NK-92 (cell line): Measurements from ENCODE around the gene KIF4B.
"Not testable (repeated sequence)": the region's sequence is repeated elsewhere in the genome, so short reads cannot be mapped to it uniquely, and the experiment has no call there.

Experiments used
- DNase-seq: peaks from one replicate; lab custom pipeline; 2025; ENCODE audit not compliant: unreplicated experiment; lab: John Stamatoyannopoulos, UW

The KIF4B gene

DNA sequence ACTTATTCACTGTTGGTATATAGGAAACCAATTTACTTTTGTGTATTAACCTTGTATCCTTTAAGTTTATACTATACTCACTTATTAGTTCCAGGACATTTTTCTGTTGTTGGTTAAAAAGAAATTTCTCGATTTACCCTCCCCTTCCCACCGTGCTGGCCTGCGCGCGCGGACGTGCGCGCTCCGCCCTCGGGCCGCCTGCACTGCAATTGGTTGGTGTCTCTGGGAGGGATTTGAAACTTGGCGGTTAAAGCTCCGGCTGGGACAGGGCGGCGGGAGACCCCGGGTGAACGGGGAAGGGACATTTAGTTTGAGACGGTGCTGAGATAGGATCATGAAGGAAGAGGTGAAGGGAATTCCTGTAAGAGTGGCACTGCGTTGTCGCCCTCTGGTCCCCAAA is at the start of gene KIF4B:
Gene KIF4B, plus strand, starts transcription at position 230 of the 400 bp plus-strand sequence. Its CDS starts 105 bp downstream, at position 335.
- DNase-seq = no peak

GRCh38 chr5:154966081-154966841 is 47.3 kb upstream of the KIF4B start:
- DNase-seq = no peak

GRCh38 chr5:154966874-154967273 is 46.7 kb upstream of the KIF4B start:
- DNase-seq = no peak

- DNase-seq = no peak
These were observed 46.0 kb upstream of the KIF4B start for GRCh38 chr5:154967421-154968024.

DNA sequence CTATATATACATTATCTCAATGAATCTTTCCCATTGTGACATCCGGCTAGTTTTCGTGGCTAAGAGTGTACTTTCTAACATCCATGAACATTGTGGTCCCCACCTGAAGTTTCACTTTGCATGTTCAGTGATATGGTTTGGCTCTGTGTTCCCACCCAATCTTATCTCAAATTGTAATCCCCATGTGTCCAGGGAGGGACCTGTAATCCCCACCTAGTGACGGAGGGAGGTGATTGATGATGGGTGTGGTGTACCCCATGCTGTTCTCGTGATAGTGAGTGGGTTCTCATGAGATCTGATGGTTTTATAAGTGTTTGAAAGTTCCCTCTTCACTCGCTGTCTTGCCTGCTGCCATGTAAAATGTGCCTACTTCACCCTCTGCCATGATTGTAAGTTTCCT is 44.6 kb upstream of the KIF4B start:
- no peak for DNase-seq

DNA sequence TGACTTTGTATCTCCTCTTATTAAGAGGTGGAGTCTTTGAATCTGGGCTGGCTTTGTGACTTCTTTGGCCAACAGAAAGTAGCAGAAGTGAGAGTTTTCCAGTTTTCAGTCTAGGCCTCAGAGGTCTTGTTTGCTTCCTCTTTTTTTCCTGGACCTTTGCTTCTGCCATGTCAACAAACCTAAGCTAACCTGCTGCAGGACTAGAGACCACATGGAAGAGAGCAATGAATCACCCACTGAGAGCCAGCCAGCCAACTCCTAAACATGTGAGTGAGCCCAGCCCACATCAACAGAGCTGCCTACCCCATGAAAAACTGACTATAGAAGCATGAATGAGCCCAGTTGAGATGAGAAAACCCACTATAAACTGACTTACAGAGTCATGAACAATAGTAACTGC is 42.8 kb upstream of the KIF4B start:
- DNase-seq = no peak

- DNase-seq = no peak
These were observed 42.1 kb upstream of the KIF4B start for GRCh38 chr5:154971501-154971900.

GRCh38 chr5:154972476-154973080 is 41.0 kb upstream of the KIF4B start:
- DNase-seq = no peak

GRCh38 chr5:154976082-154976481 is 37.5 kb upstream of the KIF4B start:
- not testable (repeated sequence) for DNase-seq

GRCh38 chr5:154977409-154977808 is 36.1 kb upstream of the KIF4B start:
- DNase-seq = no peak

- DNase-seq = not testable (repeated sequence)
These were observed 35.3 kb upstream of the KIF4B start for GRCh38 chr5:154978294-154978693.

DNA sequence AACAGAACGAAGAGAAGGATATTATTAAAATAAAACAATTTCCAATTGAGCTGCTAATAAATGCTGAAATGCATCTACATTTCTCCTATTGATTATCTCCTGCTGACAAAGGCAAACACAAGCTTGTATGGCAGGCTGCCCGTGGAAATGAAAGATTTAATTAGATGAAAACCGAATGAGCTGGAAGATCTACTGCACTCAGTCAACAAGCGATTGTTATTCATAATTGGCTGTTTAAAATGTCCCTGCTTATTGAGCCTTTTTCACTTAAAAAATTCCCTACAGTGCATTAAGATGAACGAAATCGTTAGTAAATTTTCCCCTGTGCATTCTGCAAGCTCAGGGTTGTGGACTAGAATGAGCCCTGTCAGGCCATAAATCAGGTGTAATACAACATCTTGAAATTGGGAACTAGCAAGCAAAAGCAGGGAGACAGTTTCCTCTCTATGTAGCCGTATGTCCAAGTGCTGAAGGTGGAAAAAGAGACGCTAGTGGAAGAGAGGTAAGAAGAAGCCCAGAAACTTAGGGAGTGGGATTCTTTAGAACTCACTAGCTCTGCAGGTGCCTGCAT is 28.5 kb upstream of the KIF4B start:
- DNase-seq = no peak

- no peak for DNase-seq
These were observed 27.4 kb upstream of the KIF4B start for GRCh38 chr5:154986151-154986550.

GRCh38 chr5:154989626-154990025 is 23.9 kb upstream of the KIF4B start:
- DNase-seq = no peak

DNA sequence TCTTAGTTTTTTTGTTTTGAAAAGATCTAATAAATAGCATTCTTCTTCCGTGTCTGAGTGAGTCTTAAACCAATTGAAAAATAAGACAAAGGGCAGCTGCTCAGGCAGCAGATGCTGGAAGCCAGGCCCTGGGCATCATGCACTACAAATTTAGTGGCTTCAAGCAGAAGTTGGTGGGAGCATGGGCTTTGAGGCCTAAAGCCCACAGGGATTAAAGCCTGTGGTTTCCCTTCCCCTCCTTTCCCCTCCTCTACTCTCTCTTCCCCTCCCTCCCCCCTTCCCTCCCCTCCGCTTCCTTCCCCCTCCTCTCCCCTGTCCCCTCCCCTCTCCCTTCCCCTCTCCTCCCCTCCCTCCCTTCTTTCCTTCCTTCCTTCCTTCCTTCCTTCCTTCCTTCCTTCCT is 20.1 kb upstream of the KIF4B start:
- DNase-seq = no peak

DNA sequence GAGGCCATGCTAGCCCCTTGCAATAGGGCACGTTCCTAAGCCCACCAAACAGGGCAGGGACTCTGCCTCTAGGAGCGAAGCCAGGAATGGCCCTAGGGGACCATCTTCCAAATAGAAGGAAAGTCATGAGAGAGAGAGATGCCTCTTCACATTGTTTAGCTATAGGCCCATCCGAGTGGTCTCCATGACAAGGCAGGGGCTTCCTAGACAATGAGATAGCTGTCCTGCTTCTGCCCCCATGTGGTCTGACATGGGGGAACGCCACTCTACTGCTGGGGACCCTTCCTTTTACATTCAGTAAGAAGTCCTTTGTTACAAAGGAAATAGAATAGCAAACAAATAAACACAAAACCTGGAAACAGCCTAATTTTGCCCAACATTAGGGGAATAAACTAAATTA is 17.9 kb upstream of the KIF4B start:
- DNase-seq = no peak

GRCh38 chr5:154997746-154998145 is 15.8 kb upstream of the KIF4B start:
- DNase-seq = no peak

DNA sequence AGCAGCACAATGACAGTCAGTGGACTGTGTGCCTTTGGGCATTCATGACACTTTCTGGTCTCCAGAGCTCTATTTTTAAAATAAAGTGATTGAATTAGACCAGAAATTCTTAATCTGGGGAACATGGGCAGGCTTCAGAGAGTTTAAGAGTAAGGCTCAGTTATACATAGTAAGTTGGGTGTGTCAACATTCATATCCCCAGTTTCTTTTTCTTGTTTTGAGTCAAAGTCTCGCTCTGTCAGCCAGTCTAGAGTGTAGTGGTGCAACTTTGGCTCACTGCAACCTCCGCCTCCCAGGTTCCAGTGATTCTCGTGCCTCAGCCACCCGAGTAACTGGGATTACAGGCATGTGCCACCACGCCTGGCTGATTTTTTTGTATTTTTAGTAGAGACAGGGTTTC is 13.7 kb upstream of the KIF4B start:
- no peak for DNase-seq

GRCh38 chr5:155001523-155001922 is 12.0 kb upstream of the KIF4B start:
- DNase-seq = no peak

DNA sequence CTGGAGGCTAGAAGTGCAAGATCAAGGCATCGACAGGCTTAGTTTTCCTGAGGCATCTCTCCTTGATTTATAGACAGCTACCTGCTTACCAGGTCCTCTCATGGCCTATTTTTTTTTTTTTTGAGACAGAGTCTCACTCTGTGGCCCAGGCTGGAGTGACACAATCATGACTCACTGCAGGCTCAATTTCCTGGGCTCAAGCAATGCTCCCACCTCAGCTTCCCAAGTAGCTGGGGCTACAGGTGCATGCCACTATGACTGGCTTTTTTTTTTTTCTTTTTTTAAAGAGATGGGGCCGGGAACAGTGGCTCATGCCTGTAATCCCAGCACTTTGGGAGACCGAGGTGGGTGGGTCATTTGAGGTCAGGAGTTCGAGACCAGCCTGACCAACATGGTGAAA is 10.8 kb upstream of the KIF4B start:
- not testable (repeated sequence) for DNase-seq

GRCh38 chr5:155004138-155004744 is 9.3 kb upstream of the KIF4B start:
- no peak for DNase-seq

DNA sequence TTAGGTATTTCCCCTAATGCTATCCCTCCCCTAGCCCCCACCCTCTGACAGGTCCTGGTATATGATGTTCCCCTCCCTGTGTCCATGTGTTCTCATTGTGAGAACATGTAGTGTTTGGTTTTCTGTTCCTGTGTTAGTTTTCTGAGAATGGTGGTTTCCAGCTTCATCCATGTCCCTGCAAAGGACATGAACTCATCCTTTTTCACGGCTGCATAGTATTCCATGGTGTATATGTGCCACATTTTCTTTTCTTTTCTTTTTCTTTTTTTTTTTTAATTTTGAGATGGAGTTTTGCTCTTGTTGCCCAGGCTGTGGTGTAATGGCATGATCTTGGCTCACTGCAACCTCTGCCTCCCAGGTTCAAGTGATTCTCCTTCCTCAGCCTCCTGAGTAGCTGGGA is 7.3 kb upstream of the KIF4B start:
- DNase-seq = not testable (repeated sequence)
